Neutrophil (primary cell): ENCODE measurements around the gene TBC1D28.
"Not testable (repeated sequence)": the region's sequence is repeated elsewhere in the genome, so short reads cannot be mapped to it uniquely, and the experiment has no call there.

Experiments
- H3K27ac ChIP-seq: fragments of 200-600 bp; sonication (generic); 2 replicates; pipeline ENCODE4 v1.5.1; 2016; ENCODE audit warnings: mild to moderate bottlenecking, moderate library complexity
- H3K27me3 ChIP-seq: fragments of 200-600 bp; sonication (generic); 2 replicates; pipeline ENCODE4 v1.6.0; 2016; ENCODE audit warnings: mild to moderate bottlenecking
- H3K36me3 ChIP-seq: fragments of 200-600 bp; sonication (generic); 2 replicates; pipeline ENCODE4 v1.5.1; 2017
- H3K4me1 ChIP-seq, 2 experiments: fragments of 200-600 bp in 1 of 2; sonication (generic) in 1 of 2; 1 replicate in 1 of 2; 2 replicates in 1 of 2; pipeline versions ENCODE4 v1.5.1 to v1.6.1; 2013 to 2016; ENCODE audit warnings: low read depth in 1 of 2, low read length in 1 of 2, mild to moderate bottlenecking in 1 of 2, moderate library complexity in 1 of 2; ENCODE audit not compliant: control insufficient read depth in 1 of 2, insufficient read depth in 1 of 2
- H3K4me3 ChIP-seq, 2 experiments: fragments of 200-600 bp in 1 of 2; sonication (generic) in 1 of 2; 1 replicate in 1 of 2; 2 replicates in 1 of 2; pipeline ENCODE4 v1.5.1; 2013 to 2016; ENCODE audit warnings: low read depth in 1 of 2, low read length in 1 of 2, mild to moderate bottlenecking in 1 of 2, moderate library complexity in 1 of 2
- H3K9me3 ChIP-seq: fragments of 200-600 bp; sonication (generic); 2 replicates; pipeline ENCODE4 v1.5.1; 2016

The TBC1D28 gene

GRCh38 chr17:18644291-18644690, at the start of gene TBC1D28:
Gene TBC1D28, minus strand, starts transcription at chr17:18644391. Its CDS starts 3,039 bp downstream, at chr17:18641352.
- not testable (repeated sequence) for H3K27ac ChIP-seq, H3K36me3 ChIP-seq, H3K4me3 ChIP-seq, H3K4me1 ChIP-seq, H3K9me3 ChIP-seq, H3K27me3 ChIP-seq

DNA sequence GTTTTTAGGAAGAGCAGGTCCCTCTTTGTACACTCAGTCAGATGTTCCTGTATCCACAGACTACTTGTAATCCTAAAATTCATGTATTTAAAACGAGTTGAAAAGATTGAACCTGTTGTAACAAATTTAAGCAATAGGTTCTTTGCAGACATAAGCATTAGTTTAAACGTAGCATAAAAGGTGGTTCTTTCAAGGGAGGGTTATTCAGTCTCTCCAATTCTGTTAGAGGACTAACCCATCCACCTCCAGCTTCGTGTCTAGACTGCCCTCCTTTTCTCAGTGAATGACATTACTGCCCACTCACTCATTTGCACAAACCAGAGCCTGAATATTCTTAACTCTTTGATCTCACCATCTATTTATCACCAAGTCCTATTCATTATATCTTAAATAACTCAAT, 38.5 kb upstream of the TBC1D28 start:
- H3K36me3 ChIP-seq, H3K9me3 ChIP-seq, H3K4me3 ChIP-seq, H3K27ac ChIP-seq, H3K4me1 ChIP-seq: not testable (repeated sequence)
- peaks cover 16% of the 10 kb centered on the region for H3K27me3 ChIP-seq

DNA sequence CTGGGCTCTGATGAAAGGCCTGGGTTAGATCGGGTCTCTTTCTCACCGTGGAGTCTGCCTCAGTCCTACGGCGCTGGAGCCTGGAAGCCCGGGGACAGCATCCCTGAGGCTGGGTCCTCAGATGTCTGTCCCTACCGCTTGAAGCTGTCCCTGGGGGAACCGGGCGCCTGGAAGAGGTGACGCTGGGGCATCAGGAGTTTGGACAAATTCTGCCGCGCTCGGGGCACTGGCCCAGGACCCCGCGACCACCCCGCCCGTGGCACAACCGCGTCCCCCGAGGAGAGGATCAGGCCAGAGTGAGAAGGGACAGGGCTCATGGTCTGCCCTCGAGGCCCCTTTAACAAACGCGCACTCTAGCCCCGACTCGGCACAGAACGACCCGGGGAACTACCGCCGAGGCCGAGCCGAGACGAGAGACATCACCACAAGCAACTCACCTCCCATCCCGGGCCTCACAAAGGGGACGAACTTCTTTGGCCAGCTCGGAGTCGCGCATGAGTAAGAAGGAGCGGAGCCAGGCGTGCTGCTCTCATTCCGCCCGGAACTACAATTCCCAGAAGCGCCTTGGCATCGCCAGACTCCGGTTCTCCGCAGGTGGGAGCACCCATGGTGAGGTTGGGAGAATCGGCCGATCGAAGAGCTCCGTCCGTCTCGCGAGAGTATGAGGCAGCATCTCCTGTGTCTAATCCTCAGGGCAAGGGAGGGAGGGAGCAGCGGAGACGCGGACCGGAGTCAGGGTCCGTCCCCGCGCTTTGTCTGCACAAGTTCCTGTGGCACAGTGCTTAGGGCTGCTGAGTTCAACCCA, 37.8 kb upstream of the TBC1D28 start, which contains the start of gene FOXO3B:
TSS of gene FOXO3B (minus strand) at position 548 of the 805 bp plus-strand sequence. CDS start 663 bp downstream, outside the sequence.
- Histone ChIP-seq H3K4me3 (peak within 1 kb of the TSS; percentile 17 to 38), H3K27me3 (peaks cover 16% of the 10 kb centered on the region)
- H3K27ac ChIP-seq, H3K4me1 ChIP-seq, H3K36me3 ChIP-seq, H3K9me3 ChIP-seq: not testable (repeated sequence)

- not testable (repeated sequence) for H3K27ac ChIP-seq, H3K36me3 ChIP-seq, H3K4me3 ChIP-seq, H3K9me3 ChIP-seq, H3K27me3 ChIP-seq, H3K4me1 ChIP-seq
Observed at GRCh38 chr17:18677381-18677780, 33.2 kb upstream of the TBC1D28 start.

- not testable (repeated sequence) for H3K4me3 ChIP-seq, H3K4me1 ChIP-seq, H3K27me3 ChIP-seq, H3K9me3 ChIP-seq, H3K27ac ChIP-seq, H3K36me3 ChIP-seq
Observed at GRCh38 chr17:18676928-18677327, 32.7 kb upstream of the TBC1D28 start.

DNA sequence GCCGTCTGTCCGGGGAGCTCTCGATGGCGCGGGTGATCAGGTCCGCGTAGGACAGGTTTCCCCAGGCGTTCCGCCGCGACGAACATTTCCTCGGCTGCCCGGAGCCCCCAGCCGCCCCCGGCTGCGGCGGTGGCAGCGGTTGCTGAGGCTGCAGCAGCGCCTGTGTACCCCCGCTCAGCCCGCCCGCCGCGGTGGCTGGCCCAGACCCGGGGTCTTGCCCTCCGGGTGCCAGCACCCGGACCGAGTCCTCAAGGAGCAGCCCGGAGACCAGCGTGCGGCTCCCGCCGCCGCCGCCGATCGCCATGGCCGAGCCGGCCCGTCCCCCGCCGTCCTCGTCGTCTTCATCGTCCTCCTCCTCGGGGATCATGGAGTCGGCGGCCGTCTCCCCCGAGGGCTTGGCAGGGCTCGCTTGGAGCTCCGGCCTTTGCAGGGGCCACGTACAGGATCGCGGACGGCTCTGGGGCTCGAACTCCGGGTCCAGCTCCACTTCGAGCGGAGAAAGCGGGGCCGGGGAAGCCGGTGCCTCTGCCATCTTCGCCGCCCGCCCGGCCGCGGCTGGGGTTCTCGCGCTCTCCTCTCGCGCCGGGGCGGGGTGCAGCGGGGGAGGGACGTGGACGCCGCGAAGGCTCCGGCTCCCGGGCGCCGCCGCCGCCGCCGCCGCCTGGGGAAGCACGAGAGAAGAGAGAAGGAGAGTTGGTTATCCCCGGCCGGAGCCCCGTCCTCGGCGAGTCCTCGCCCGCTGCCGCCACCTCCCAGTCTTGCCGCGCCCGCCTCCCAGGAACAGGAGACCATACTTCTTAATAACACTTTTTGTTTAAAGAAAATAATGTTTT, 28.4 kb upstream of the TBC1D28 start:
- not testable (repeated sequence) for H3K9me3 ChIP-seq, H3K4me1 ChIP-seq, H3K4me3 ChIP-seq, H3K27ac ChIP-seq, H3K27me3 ChIP-seq, H3K36me3 ChIP-seq

DNA sequence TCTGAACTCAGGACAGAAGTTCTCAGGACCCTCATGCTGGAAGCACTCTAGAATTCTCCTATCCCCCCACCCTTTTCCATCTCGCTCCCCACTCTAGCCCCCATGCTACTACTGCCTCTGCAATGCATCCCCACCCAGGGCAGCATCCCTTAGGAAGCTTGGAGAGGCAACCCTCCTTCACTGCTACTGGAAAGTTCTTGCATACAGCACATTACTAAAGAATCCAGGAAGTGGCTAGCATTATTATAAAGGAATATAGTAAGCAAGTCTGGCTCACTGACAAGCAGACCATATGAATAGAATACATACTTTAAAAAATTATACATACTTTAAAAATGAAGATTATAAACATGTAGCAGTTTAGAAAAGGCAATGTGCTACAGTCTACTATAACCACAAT, 24.4 kb upstream of the TBC1D28 start:
- not testable (repeated sequence) for H3K36me3 ChIP-seq, H3K4me3 ChIP-seq, H3K9me3 ChIP-seq, H3K27me3 ChIP-seq, H3K4me1 ChIP-seq, H3K27ac ChIP-seq

DNA sequence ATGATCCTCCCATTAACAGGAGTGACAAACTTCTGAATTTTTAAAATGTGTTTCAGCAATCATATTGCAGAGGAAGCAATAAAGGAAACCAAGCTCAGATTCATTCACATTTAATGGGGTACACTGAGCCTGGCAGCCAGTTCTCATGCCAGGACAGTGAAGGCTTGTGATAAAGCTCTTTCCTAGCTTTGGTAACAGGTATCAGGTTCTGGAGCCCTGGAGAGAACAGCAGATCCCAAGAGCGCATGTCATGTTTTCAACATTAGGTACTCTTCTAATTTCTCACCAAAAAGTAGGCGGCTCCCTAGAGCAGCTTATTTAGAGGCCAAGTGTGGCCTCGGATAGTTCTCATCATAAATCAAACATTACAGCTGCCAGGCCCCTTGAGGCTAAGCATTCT, 23.3 kb upstream of the TBC1D28 start:
- H3K4me1 ChIP-seq = not testable (repeated sequence)

DNA sequence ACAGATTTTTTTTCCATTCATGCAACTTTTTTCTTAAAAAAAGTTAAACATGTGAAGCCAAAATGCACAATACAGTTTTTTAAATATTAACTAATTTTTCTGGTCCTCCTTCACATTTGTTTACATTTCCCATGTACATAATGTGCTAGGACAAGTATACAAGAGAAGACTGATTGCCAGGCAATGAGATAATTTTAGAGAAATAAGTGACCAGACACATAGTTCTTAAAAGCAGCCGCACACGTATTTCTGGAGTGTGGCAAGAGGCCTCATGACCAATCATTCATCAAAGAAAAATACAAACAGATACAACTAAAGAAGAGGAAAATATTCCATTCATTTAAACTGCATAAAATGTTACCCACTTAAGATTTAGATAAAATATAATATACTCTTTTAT, 22.1 kb upstream of the TBC1D28 start:
- not testable (repeated sequence) for H3K4me3 ChIP-seq, H3K27me3 ChIP-seq, H3K4me1 ChIP-seq, H3K27ac ChIP-seq, H3K36me3 ChIP-seq, H3K9me3 ChIP-seq

More for the DNA sequence above, 23.3 kb upstream of the TBC1D28 start:
- not testable (repeated sequence) for H3K4me3 ChIP-seq, H3K36me3 ChIP-seq, H3K9me3 ChIP-seq, H3K27ac ChIP-seq, H3K27me3 ChIP-seq

DNA sequence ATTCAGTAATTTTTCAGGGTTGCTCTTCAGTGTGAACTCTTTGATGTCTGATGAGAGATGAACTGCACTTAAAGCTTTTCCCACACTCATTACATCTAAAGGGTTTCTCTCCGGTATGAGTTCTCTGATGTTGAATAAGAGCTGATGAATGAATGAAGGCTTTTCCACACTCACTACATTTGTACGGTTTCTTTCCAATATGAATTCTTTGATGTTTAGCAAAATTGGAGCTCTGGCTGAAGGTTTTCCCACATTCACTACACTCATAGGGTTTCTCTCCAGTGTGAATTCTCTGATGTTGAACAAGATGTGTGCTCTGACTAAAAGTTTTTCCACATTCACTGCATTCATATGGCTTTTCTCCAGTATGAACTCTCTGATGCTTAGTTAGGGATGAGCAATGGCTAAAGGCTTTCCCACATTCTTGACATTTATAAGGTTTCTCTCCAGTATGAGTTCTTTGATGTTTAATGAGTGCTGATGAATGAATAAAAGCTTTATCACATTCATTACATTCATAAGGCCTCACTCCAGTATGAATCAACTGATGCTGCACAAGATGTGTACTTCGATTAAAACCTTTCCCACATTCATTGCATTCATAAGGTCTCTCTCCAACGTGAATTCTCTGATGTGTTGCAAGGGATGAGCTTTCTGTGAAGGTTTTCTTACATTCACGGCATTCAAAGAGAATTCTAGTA, 17.9 kb upstream of the TBC1D28 start:
- H3K4me1 ChIP-seq, H3K36me3 ChIP-seq, H3K4me3 ChIP-seq, H3K27ac ChIP-seq, H3K27me3 ChIP-seq, H3K9me3 ChIP-seq: not testable (repeated sequence)

GRCh38 chr17:18650094-18650493, 5.9 kb upstream of the TBC1D28 start:
- H3K27me3 ChIP-seq = peaks cover 15% of the 10 kb centered on the region
- H3K36me3 ChIP-seq, H3K4me1 ChIP-seq, H3K9me3 ChIP-seq, H3K27ac ChIP-seq, H3K4me3 ChIP-seq: not testable (repeated sequence)

GRCh38 chr17:18643124-18643523, 1.1 kb downstream of the TBC1D28 start:
- not testable (repeated sequence) for H3K4me3 ChIP-seq, H3K36me3 ChIP-seq, H3K27me3 ChIP-seq, H3K27ac ChIP-seq, H3K9me3 ChIP-seq, H3K4me1 ChIP-seq

DNA sequence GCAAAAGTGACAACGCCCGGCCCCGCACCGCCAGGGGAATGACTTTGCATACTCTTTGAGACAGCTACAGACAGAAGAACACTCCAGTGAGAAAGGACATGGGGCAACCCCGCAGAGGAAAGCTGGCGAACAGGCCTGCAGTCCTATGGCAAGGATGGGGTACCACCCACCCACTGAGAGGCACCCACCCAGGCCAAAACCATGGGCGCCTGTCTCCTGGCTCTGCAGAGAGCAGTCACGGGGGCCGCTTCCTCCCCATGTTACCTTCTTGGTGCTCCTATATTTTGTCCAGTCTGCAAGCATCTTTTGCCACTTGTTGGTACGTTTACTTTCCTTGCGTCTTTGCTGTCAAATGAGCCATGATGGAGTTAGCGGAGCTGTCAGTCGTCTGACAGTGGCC, 5.8 kb downstream of the TBC1D28 start:
- not testable (repeated sequence) for H3K4me3 ChIP-seq, H3K4me1 ChIP-seq, H3K9me3 ChIP-seq, H3K36me3 ChIP-seq, H3K27ac ChIP-seq
- peaks cover 33% of the 10 kb centered on the region for H3K27me3 ChIP-seq
